Measurements from ENCODE around the gene MAGI2.

DNA sequence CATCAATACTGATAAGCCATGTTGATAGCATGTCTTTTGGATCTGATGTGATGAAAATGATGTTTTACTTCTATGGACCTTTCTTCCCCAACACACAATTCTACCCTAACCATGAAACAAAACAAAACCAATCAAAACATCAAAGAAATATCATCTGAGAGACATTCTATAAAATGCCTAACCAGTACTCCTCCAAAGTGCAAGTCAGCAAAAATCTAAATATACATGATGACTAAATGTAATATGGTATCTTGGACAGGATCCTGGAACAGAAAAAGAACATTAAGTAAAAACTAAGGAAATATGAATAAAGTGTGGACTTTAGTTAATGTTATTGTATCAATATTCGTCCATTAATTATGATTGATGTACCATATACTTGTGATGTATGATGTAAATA is 625.1 kb downstream of the MAGI2 start:
- TF ChIP-seq POLR2AphosphoS5 (IDR thresholded peaks at IDR 0.05) (no peak), POLR2A (IDR thresholded peaks at IDR 0.05) (no peak)
- TF ChIP-seq, protein P1, sequence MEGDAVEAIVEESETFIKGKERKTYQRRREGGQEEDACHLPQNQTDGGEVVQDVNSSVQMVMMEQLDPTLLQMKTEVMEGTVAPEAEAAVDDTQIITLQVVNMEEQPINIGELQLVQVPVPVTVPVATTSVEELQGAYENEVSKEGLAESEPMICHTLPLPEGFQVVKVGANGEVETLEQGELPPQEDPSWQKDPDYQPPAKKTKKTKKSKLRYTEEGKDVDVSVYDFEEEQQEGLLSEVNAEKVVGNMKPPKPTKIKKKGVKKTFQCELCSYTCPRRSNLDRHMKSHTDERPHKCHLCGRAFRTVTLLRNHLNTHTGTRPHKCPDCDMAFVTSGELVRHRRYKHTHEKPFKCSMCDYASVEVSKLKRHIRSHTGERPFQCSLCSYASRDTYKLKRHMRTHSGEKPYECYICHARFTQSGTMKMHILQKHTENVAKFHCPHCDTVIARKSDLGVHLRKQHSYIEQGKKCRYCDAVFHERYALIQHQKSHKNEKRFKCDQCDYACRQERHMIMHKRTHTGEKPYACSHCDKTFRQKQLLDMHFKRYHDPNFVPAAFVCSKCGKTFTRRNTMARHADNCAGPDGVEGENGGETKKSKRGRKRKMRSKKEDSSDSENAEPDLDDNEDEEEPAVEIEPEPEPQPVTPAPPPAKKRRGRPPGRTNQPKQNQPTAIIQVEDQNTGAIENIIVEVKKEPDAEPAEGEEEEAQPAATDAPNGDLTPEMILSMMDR (IDR thresholded peaks at IDR 0.05): no peak
